WI38 (cell line): ENCODE results near the gene ZNF81.
"Not testable (repeated sequence)": the region's sequence is repeated elsewhere in the genome, so short reads cannot be mapped to it uniquely, and the experiment has no call there.

Experiments
- H3K4me3 ChIP-seq: 2 replicates; pipeline ENCODE4 v1.5.1; 2011; ENCODE audit warnings: low read depth, mild to moderate bottlenecking, control low read depth, low read length
- TF ChIP-seq, protein P1 (sequence below): IDR thresholded peaks from 2 replicates; pipeline ENCODE4 v1.5.1; 2012; ENCODE audit warnings: low read depth, mild to moderate bottlenecking, control low read depth, low read length

Gene ZNF81

DNA sequence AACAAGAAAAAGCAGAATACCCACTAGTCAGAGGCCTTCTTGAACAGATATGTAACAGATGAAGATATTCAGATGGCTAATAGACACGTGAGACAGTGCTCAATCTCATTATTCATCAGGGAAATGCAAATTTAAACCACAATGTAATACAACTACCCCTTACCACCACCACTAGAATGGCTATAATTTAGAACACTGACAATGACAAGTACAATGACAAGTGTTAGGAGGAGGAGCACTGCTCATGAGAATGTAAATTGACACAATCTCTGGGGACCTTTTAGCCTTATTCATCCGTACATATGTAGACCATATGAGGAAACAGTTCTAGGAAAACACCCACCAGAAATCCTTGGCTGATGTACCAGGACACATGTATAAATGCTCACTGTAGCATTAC lies 13.1 kb downstream of the ZNF81 start:
- no peak overlapping the region for H3K4me3 ChIP-seq
- TF ChIP-seq, protein P1, sequence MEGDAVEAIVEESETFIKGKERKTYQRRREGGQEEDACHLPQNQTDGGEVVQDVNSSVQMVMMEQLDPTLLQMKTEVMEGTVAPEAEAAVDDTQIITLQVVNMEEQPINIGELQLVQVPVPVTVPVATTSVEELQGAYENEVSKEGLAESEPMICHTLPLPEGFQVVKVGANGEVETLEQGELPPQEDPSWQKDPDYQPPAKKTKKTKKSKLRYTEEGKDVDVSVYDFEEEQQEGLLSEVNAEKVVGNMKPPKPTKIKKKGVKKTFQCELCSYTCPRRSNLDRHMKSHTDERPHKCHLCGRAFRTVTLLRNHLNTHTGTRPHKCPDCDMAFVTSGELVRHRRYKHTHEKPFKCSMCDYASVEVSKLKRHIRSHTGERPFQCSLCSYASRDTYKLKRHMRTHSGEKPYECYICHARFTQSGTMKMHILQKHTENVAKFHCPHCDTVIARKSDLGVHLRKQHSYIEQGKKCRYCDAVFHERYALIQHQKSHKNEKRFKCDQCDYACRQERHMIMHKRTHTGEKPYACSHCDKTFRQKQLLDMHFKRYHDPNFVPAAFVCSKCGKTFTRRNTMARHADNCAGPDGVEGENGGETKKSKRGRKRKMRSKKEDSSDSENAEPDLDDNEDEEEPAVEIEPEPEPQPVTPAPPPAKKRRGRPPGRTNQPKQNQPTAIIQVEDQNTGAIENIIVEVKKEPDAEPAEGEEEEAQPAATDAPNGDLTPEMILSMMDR: no peak

DNA sequence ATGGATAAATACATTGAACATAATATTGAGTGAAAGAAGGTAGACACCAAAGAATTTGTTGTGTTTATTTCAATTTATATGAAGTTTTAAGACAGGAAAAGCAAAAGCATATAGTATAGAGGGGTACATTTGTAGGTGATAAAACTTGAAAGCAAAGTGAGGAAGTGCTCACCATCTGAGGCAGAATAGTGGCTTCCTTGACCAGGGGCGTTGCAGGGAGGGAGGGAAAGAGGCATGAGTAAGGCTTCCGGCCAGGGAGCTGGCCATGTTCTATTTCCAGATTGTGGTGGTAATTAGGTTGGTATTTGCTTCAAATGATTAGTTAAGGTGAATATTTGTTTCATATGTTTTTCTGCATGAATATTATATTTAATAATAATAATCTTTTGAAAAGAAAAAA lies 13.7 kb downstream of the ZNF81 start:
- not testable (repeated sequence) for H3K4me3 ChIP-seq

DNA sequence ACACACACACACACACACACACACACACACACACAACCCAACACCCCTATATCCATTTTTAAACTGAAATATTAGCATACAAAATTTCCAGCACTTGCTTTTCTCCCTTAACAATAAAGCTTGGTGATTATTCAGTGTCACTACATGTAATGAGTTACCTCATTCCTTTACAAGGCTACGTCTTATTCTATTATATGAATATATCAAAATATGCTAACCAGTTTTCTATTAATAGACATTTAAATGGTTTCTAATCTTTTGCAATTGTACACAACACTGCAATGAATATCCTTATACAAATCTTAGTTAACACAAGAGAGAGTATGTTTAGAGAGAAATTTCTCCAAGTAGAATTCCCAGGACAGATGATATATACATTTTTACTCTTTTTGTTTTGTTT lies 14.2 kb downstream of the ZNF81 start:
- TF ChIP-seq, protein P1: no peak
- H3K4me3 ChIP-seq: no peak overlapping the region

DNA sequence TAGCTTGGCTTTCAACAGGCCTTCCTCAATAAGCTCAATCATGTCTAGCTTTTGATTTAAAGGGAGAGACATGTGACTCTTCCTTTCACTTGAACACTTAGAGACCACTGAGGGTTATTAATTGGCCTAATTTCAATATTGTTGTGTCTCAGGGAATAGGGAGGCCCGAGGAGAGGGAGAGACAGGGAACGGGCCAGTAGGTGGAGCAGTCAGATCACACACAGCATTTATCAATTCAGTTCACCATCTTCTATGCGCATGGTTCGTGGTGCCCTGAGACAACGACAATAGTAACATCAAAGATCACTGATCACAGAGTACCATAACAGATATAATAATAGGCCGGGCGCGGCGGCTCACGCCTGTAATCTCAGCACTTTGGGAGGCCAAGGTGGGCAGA lies 17.8 kb downstream of the ZNF81 start:
- no peak overlapping the region for H3K4me3 ChIP-seq
- TF ChIP-seq, protein P1: peak; percentile 33

DNA sequence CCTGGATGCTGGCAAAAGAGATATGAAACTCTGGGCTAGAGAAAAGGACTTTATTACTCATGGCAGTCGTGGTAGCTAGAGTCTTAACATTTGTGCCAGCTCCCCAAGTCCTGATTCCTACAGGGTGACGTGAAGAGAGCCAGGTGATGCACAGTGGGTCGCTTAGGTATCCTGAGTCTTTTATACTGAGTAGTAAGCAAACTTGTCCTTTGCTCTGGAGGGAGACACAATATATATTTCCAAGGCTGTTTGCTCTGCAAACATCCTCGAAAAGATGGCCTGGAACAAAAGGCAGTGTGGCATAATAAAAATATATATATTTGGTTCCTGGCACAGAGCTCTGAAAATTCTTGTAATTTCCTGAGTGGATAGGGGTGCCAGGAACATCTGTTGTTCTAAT lies 23.0 kb downstream of the ZNF81 start:
- no peak overlapping the region for H3K4me3 ChIP-seq
- TF ChIP-seq, protein P1: no peak

DNA sequence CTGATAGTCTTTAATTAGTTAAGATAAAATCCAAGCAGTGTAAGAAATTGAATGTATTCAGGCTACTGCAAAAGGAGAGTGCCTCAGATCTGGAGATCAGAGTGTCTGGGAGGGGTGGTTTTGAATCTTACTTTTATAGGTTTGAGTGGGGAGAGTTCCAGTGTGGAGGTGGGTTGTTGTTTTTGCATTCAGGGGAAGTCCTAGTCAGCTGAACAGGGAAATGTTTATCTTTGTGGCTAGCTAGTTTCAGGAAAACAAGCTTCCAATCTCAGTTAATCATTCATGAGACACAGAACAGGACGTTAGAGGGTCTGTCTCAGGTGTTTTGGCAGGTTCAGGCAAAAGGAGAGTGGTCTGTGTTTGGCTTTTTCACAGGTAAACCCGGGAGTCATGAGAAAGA lies 26.0 kb downstream of the ZNF81 start:
- no peak overlapping the region for H3K4me3 ChIP-seq
- TF ChIP-seq, protein P1: no peak

DNA sequence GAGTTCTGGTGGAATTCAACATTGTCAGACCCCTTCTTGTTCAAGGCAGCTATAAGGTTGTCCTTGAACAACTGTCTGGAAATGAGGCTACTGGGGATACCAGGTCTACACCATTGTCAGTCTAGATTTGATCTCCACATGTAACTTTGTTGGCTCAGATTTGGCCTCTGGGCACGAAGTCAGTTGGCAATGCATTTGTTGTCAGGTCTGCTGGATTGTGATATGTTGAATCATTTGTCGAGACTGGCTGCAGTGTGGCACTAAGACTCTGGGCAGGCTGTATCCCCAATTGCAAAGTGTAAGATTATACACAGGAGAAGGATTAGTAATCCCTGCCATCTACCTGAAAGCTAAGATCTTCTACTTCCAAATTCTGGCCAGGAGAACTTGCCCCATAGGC lies 26.5 kb downstream of the ZNF81 start:
- TF ChIP-seq, protein P1: no peak
- no peak overlapping the region for H3K4me3 ChIP-seq

DNA sequence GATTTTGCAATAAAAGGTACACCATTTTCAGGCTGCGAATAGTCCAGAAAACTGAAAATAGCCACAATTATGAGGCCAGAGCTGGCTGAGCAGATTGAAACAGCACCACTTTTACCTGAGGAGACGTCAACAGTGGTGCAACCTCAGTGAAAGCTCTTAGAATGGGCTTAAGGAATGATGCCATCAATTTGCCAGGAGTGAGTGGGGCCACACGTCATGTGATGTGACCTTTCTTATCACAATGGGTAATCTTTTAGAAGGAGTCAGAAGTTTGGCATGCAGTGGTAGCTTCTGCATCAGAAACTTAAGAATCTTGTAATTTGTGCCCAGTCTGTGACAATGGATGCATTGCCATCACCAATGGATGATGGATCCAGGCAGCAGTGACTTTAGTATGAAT lies 27.6 kb downstream of the ZNF81 start:
- no peak overlapping the region for H3K4me3 ChIP-seq
- TF ChIP-seq, protein P1: no peak
